DOHH2 (cell line): ENCODE results near the gene KL.

Experiments
- H3F3A ChIP-seq: fragments of 200-600 bp; sonication (generic), shearing (Covaris generic); 2 replicates; pipeline ENCODE4 v1.6.0; 2016; ENCODE audit warnings: antibody characterized with exemption, mild to moderate bottlenecking; ENCODE audit not compliant: control insufficient read depth, insufficient read depth
- H3K27ac ChIP-seq: fragments of 200-600 bp; sonication (generic); 2 replicates; pipeline ENCODE4 v1.5.1; 2014; ENCODE audit warnings: low read depth, mild to moderate bottlenecking, low read length, moderate library complexity
- H3K27me3 ChIP-seq: fragments of 200-600 bp; sonication (generic); 2 replicates; pipeline ENCODE4 v1.6.1; 2014; ENCODE audit warnings: mild to moderate bottlenecking, low read length, mixed read lengths; ENCODE audit not compliant: control insufficient read depth
- H3K36me3 ChIP-seq: fragments of 200-600 bp; sonication (generic); 2 replicates; pipeline ENCODE4 v1.6.1; 2014; ENCODE audit warnings: mild to moderate bottlenecking, low read length, moderate library complexity, mixed read lengths; ENCODE audit not compliant: control insufficient read depth
- H3K4me1 ChIP-seq: fragments of 200-600 bp; sonication (generic); 2 replicates; pipeline ENCODE4 v1.6.1; 2014; ENCODE audit warnings: mild to moderate bottlenecking, low read length, mixed read lengths; ENCODE audit not compliant: control insufficient read depth
- H3K4me2 ChIP-seq: fragments of 200-600 bp; sonication (generic); 2 replicates; pipeline ENCODE4 v1.6.0; 2014; ENCODE audit warnings: mild to moderate bottlenecking, low read length, moderate library complexity
- H3K4me3 ChIP-seq: fragments of 200-600 bp; sonication (generic); 2 replicates; pipeline ENCODE4 v1.5.1; 2014; ENCODE audit warnings: mild to moderate bottlenecking, low read length, mixed read lengths
- H3K79me2 ChIP-seq: fragments of 200-600 bp; sonication (generic); 2 replicates; pipeline ENCODE4 v1.6.1; 2014; ENCODE audit warnings: mild to moderate bottlenecking, low read length, mixed read lengths; ENCODE audit not compliant: control insufficient read depth
- H3K9me2 ChIP-seq: fragments of 200-600 bp; sonication (generic); replicated peaks from 2 replicates; pipeline ENCODE4 v1.6.1; 2014; ENCODE audit warnings: mild to moderate bottlenecking, low read length, mixed read lengths; ENCODE audit not compliant: control insufficient read depth
- H3K9me3 ChIP-seq: fragments of 200-600 bp; sonication (generic); 2 replicates; pipeline ENCODE4 v1.6.1; 2014; ENCODE audit warnings: antibody characterized with exemption, low read length, mixed read lengths; ENCODE audit not compliant: control insufficient read depth, insufficient read depth
- H4K20me1 ChIP-seq: fragments of 200-600 bp; sonication (generic); 2 replicates; pipeline ENCODE4 v1.6.0; 2014; ENCODE audit warnings: low read depth, mild to moderate bottlenecking, antibody characterized with exemption, low read length, moderate library complexity; ENCODE audit not compliant: control insufficient read depth, insufficient read depth
- EZH2phosphoT487 ChIP-seq: fragments of 200-600 bp; sonication (generic); IDR thresholded peaks from 2 replicates; pipeline ENCODE4 v1.6.1; 2017; ENCODE audit warnings: borderline replicate concordance, mild to moderate bottlenecking, antibody characterized with exemption, low read length, moderate library complexity, mixed read lengths
- TF ChIP-seq, protein P1 (sequence below): fragments of 200-600 bp; sonication (generic); IDR thresholded peaks from one replicate; pipeline ENCODE4 v1.5.1; 2014; ENCODE audit warnings: antibody characterized with exemption, mild to moderate bottlenecking, low read depth, low read length; ENCODE audit not compliant: poor library complexity, severe bottlenecking

Gene KL

GRCh38 chr13:33076001-33076992 is 60.1 kb downstream of the KL start:
- H3K79me2 ChIP-seq, result no peaks in the 10 kb centered on the region
- TF ChIP-seq, protein P1, sequence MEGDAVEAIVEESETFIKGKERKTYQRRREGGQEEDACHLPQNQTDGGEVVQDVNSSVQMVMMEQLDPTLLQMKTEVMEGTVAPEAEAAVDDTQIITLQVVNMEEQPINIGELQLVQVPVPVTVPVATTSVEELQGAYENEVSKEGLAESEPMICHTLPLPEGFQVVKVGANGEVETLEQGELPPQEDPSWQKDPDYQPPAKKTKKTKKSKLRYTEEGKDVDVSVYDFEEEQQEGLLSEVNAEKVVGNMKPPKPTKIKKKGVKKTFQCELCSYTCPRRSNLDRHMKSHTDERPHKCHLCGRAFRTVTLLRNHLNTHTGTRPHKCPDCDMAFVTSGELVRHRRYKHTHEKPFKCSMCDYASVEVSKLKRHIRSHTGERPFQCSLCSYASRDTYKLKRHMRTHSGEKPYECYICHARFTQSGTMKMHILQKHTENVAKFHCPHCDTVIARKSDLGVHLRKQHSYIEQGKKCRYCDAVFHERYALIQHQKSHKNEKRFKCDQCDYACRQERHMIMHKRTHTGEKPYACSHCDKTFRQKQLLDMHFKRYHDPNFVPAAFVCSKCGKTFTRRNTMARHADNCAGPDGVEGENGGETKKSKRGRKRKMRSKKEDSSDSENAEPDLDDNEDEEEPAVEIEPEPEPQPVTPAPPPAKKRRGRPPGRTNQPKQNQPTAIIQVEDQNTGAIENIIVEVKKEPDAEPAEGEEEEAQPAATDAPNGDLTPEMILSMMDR, result no peak
- no peak for TF ChIP-seq EZH2phosphoT487
- no peaks in the 10 kb centered on the region for H3K36me3 ChIP-seq
- no peaks in the 10 kb centered on the region for H3K9me3 ChIP-seq
- H3F3A ChIP-seq, result no peaks in the 10 kb centered on the region
- H3K9me2 ChIP-seq, result no peaks in the 10 kb centered on the region
- H3K27me3 ChIP-seq, result no peaks in the 10 kb centered on the region
- H3K4me2 ChIP-seq, result no peak overlapping the region
- no peak overlapping the region for H3K27ac ChIP-seq
- H3K4me3 ChIP-seq, result no peak overlapping the region
- no peaks in the 10 kb centered on the region for H3K4me1 ChIP-seq
- no peaks in the 10 kb centered on the region for H4K20me1 ChIP-seq

GRCh38 chr13:33078263-33078662 is 62.0 kb downstream of the KL start:
- Histone ChIP-seq H3K4me2 (no peak overlapping the region), H3K9me3 (no peaks in the 10 kb centered on the region), H3K36me3 (no peaks in the 10 kb centered on the region), H3K4me3 (no peak overlapping the region), H3K79me2 (no peaks in the 10 kb centered on the region), H3K27me3 (no peaks in the 10 kb centered on the region), H3K9me2 (no peaks in the 10 kb centered on the region), H3F3A (no peaks in the 10 kb centered on the region), H4K20me1 (no peaks in the 10 kb centered on the region), H3K4me1 (no peaks in the 10 kb centered on the region), H3K27ac (no peak overlapping the region)
- TF ChIP-seq EZH2phosphoT487, result no peak
- TF ChIP-seq, protein P1, result no peak

GRCh38 chr13:33079960-33080359 is 63.7 kb downstream of the KL start:
- Histone ChIP-seq H3K9me2 (no peaks in the 10 kb centered on the region), H3F3A (no peaks in the 10 kb centered on the region), H3K36me3 (no peaks in the 10 kb centered on the region), H3K4me3 (no peak overlapping the region), H3K27me3 (no peaks in the 10 kb centered on the region), H3K4me1 (no peaks in the 10 kb centered on the region), H3K9me3 (no peaks in the 10 kb centered on the region), H4K20me1 (no peaks in the 10 kb centered on the region), H3K27ac (no peak overlapping the region), H3K79me2 (no peaks in the 10 kb centered on the region), H3K4me2 (no peak overlapping the region)
- TF ChIP-seq, protein P1, result no peak
- no peak for TF ChIP-seq EZH2phosphoT487
